Measurements from ENCODE around the gene NEDD4L. TPM values are rescaled to one million over a fixed set of nuclear protein-coding genes. Genes with fewer than 3 reads are reported as not detected.
"Not testable (repeated sequence)": the region's sequence is repeated elsewhere in the genome, so short reads cannot be mapped to it uniquely, and the experiment has no call there.

Gene NEDD4L
- total RNA-seq, 2 experiments from 2014 or later: 3.2 to 3.3 TPM

GRCh38 chr18:58429442-58429841, 385.4 kb downstream of the NEDD4L start:
- BruUV-seq (replicated peaks): no TSS peak
- POLR2A ChIA-PET: no interaction called here
- intact Hi-C loops (cut with micrococcal nuclease; ENCODE audit: unreplicated experiment): no loop called here
- no peak for DNase-seq (ENCODE audit: low spot score)
- CTCF ChIA-PET (ENCODE audit: unreplicated experiment): no interaction called here
- TF ChIP-seq CTCF (conservative IDR thresholded peaks at IDR 0.05; ENCODE audit: low read length) (no peak), EZH2phosphoT487 (IDR thresholded peaks at IDR 0.05; ENCODE audit: borderline replicate concordance, low read depth, low read length) (no peak)
- no peaks in the 10 kb centered on the region for H3K36me3 ChIP-seq (ENCODE audit: insufficient read depth, low read length)
- H3K4me3 ChIP-seq (ENCODE audit: low read depth, low read length, poor library complexity, severe bottlenecking): no peak overlapping the region
- no peak overlapping the region for H3K27ac ChIP-seq (ENCODE audit: low read depth, low read length, poor library complexity, severe bottlenecking)
- no peaks in the 10 kb centered on the region for H3K4me1 ChIP-seq (ENCODE audit: insufficient read depth, low read length, poor library complexity, severe bottlenecking)
- no peaks in the 10 kb centered on the region for H3K9me2 ChIP-seq (ENCODE audit: insufficient read depth, low read length)
- no peaks in the 10 kb centered on the region for H4K20me1 ChIP-seq (ENCODE audit: insufficient read depth, low read length)
- H3K79me2 ChIP-seq (ENCODE audit: insufficient read depth, low read depth, low read length): no peaks in the 10 kb centered on the region
- H3K9me3 ChIP-seq (ENCODE audit: low read length): no peaks in the 10 kb centered on the region
- no peak overlapping the region for H3K4me2 ChIP-seq (ENCODE audit: low read length)
- no peak overlapping the region for H2AFZ ChIP-seq (ENCODE audit: low read length)

- ChIA-PET CTCF (ENCODE audit: unreplicated experiment) (no interaction called here), POLR2A (no interaction called here)
- no peak for TF ChIP-seq EZH2phosphoT487 (IDR thresholded peaks at IDR 0.05; ENCODE audit: borderline replicate concordance, low read depth, low read length)
- TF ChIP-seq CTCF (conservative IDR thresholded peaks at IDR 0.05; ENCODE audit: low read length): no peak
- no peaks in the 10 kb centered on the region for H4K20me1 ChIP-seq (ENCODE audit: insufficient read depth, low read length)
- H3K9me2 ChIP-seq (ENCODE audit: insufficient read depth, low read length): no peaks in the 10 kb centered on the region
- DNase-seq (ENCODE audit: low spot score): no peak
- BruUV-seq (replicated peaks): no TSS peak
- H3K9me3 ChIP-seq (ENCODE audit: low read length): no peaks in the 10 kb centered on the region
- no peak overlapping the region for H3K27ac ChIP-seq (ENCODE audit: low read depth, low read length, poor library complexity, severe bottlenecking)
- no peaks in the 10 kb centered on the region for H3K79me2 ChIP-seq (ENCODE audit: insufficient read depth, low read depth, low read length)
- intact Hi-C loops (cut with micrococcal nuclease; ENCODE audit: unreplicated experiment): no loop called here
- H2AFZ ChIP-seq (ENCODE audit: low read length): no peak overlapping the region
- no peak overlapping the region for H3K4me3 ChIP-seq (ENCODE audit: low read depth, low read length, poor library complexity, severe bottlenecking)
- H3K4me2 ChIP-seq (ENCODE audit: low read length): no peak overlapping the region
- H3K36me3 ChIP-seq (ENCODE audit: insufficient read depth, low read length): no peaks in the 10 kb centered on the region
- no peaks in the 10 kb centered on the region for H3K4me1 ChIP-seq (ENCODE audit: insufficient read depth, low read length, poor library complexity, severe bottlenecking)
Observed at GRCh38 chr18:58431215-58431614, 387.2 kb downstream of the NEDD4L start.

GRCh38 chr18:58432050-58432727, 388.2 kb downstream of the NEDD4L start:
- Histone ChIP-seq H2AFZ (ENCODE audit: low read length) (no peak overlapping the region), H3K79me2 (ENCODE audit: insufficient read depth, low read depth, low read length) (no peaks in the 10 kb centered on the region), H3K4me1 (ENCODE audit: insufficient read depth, low read length, poor library complexity, severe bottlenecking) (no peaks in the 10 kb centered on the region), H3K9me2 (ENCODE audit: insufficient read depth, low read length) (no peaks in the 10 kb centered on the region), H3K9me3 (ENCODE audit: low read length) (no peaks in the 10 kb centered on the region), H3K4me3 (ENCODE audit: low read depth, low read length, poor library complexity, severe bottlenecking) (no peak overlapping the region), H4K20me1 (ENCODE audit: insufficient read depth, low read length) (no peaks in the 10 kb centered on the region), H3K27ac (ENCODE audit: low read depth, low read length, poor library complexity, severe bottlenecking) (no peak overlapping the region), H3K36me3 (ENCODE audit: insufficient read depth, low read length) (no peaks in the 10 kb centered on the region), H3K4me2 (ENCODE audit: low read length) (no peak overlapping the region)
- POLR2A ChIA-PET: no interaction called here
- TF ChIP-seq CTCF (conservative IDR thresholded peaks at IDR 0.05; ENCODE audit: low read length): no peak
- no peak for TF ChIP-seq EZH2phosphoT487 (IDR thresholded peaks at IDR 0.05; ENCODE audit: borderline replicate concordance, low read depth, low read length)
- intact Hi-C loops (cut with micrococcal nuclease; ENCODE audit: unreplicated experiment): no loop called here
- CTCF ChIA-PET (ENCODE audit: unreplicated experiment): no interaction called here
- no peak for DNase-seq (ENCODE audit: low spot score)
- BruUV-seq (replicated peaks): no TSS peak

- H2AFZ ChIP-seq (ENCODE audit: low read length); H3K36me3 ChIP-seq (ENCODE audit: insufficient read depth, low read length); intact Hi-C loops (cut with micrococcal nuclease; ENCODE audit: unreplicated experiment); DNase-seq (ENCODE audit: low spot score); H4K20me1 ChIP-seq (ENCODE audit: insufficient read depth, low read length); H3K79me2 ChIP-seq (ENCODE audit: insufficient read depth, low read depth, low read length); H3K27ac ChIP-seq (ENCODE audit: low read depth, low read length, poor library complexity, severe bottlenecking); H3K4me1 ChIP-seq (ENCODE audit: insufficient read depth, low read length, poor library complexity, severe bottlenecking); BruUV-seq (replicated peaks); H3K4me2 ChIP-seq (ENCODE audit: low read length); CTCF ChIA-PET (ENCODE audit: unreplicated experiment); POLR2A ChIA-PET; H3K9me2 ChIP-seq (ENCODE audit: insufficient read depth, low read length); H3K4me3 ChIP-seq (ENCODE audit: low read depth, low read length, poor library complexity, severe bottlenecking); H3K9me3 ChIP-seq (ENCODE audit: low read length): not testable (repeated sequence)
Observed at GRCh38 chr18:58435221-58436005, 391.4 kb downstream of the NEDD4L start.

Measured in OCI-LY7 (cell line).